GM21367 (cell line): ENCODE data around the gene ACD.

Experiments
- ATAC-seq: cut with Tn5 transposase; IDR thresholded peaks from one replicate; pipeline ENCODE4 v1.9.1; 2021; ENCODE audit not compliant: unreplicated experiment

The ACD gene

DNA sequence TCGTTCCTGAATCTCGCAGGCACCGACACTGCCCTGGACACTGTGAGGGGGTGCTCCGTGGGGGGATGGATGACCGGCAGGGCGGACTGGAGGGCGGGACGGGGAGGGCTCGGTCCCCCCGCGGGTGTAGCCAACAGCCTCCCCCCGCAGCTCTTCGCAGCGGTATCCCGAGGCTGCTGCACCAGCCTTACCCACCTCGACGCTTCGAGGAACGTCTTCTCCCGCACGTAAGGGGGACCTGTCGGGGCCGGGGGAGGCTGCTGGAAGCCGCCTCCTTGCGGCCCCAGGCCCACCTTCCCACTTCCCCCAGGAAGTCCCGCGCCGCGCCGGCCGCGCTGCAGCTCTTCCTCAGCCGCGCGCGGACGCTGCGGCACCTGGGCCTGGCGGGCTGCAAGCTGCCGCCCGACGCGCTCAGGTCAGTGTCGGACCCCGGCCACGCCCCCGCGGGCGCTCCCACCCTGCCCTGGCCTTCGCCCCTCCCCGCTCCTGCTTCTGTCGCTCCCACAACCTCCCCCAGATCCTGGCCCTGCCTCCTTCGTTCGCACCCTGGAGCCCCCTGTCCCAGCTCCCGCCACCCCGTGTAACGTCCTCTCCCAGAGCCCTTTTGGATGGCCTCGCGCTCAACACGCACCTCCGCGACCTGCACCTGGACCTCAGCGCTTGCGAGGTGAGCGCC lies 11.8 kb downstream of the ACD start:
- no peak for ATAC-seq

GRCh38 chr16:67647681-67648080 lies 12.4 kb downstream of the ACD start:
- no peak for ATAC-seq

DNA sequence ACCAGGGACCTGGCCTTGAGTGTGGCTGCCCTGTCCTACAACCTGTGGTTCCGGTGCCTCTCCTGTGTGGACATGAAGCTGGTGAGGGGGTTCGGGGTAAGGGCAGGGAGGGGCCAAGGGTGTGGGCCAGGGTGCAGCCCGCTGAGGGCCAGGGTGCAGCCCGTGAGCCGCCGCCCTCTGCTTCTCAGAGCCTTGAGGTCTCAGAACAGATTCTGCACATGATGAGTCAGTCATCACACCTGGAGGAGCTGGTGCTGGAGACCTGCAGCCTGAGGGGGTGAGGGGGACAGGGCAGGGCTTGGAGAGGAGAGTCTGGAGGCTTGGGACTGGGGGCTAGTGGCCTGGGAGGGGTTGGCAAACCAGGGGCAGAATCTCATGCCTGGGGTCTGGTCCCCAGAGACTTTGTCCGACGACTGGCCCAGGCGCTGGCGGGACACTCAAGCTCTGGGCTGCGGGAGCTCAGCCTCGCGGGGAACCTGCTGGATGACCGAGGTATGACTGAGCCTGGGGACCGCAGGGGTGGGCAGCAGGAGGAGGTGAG lies 12.9 kb downstream of the ACD start:
- no peak for ATAC-seq

GRCh38 chr16:67645397-67646121 lies 14.5 kb downstream of the ACD start:
- peak; percentile 13 for ATAC-seq

DNA sequence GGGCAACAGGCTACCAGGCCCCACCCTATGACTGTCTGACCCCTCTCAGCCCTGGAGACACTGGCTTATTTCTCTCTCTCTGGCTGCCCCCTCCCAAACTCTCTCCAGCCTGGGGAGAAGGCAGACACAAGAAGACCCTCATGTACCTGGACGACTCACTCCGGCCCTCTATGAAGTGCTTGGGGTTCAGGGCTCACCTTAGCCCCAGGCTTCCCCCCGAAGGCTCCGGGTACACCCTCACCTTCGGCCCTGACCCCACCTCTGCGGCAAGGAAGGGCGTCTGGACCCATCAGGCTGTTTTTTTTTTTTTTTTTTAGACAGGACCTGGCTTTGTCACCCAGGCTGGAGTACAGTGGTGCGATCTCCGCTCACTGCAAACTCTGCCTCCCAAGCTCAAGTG lies 16.0 kb downstream of the ACD start:
- no peak for ATAC-seq

GRCh38 chr16:67641779-67642708 lies 18.0 kb downstream of the ACD start:
- no peak for ATAC-seq

DNA sequence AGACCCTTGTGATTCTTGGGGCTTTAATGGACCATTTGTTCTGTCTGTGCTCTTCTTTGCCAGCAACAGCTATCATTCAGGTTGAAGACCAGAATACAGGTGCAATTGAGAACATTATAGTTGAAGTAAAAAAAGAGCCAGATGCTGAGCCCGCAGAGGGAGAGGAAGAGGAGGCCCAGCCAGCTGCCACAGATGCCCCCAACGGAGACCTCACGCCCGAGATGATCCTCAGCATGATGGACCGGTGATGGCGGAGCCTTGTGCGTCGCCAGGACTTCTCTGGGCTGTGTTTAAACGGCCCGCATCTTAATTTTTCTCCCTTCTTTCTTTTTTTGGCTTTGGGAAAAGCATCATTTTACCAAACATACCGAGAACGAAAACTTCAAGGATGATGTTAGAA lies 22.4 kb downstream of the ACD start:
- no peak for ATAC-seq

GRCh38 chr16:67636713-67637112 lies 23.3 kb downstream of the ACD start:
- no peak for ATAC-seq

DNA sequence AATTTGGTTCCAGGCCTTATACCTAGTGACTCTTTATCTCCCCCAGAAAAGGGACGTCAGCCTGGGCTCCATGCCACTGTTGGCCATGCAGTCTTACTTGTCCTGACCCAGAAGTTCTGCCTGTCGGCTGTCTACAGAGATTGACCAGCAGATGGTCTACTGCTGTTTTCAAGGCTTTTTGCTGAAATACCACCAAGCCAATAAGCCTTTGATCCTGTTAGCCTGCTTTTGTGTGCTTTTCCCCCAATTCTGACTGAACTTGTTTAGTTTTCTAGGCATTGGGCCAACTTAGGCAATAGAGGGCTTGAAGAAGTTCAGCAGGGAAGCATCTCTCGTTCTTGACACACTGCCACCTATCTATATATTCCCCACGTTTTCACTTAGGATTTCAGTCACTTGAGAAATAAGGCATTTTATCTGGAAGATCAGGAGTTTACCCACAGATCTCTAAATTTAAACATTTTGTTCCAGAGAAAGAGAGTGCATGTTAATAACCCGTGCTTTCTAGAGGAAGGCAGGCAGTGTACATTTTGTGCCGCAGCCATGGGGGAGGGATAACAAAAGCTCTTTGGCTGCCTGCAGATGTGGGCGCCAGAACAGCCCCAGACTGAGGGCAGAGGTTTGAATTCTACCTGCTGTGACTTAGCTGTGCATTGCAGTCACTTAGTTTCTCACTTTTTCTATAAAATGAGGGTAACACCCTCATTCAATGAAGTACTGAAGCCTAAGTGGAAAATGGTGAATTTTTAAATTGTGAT lies 27.5 kb downstream of the ACD start:
- no peak for ATAC-seq

DNA sequence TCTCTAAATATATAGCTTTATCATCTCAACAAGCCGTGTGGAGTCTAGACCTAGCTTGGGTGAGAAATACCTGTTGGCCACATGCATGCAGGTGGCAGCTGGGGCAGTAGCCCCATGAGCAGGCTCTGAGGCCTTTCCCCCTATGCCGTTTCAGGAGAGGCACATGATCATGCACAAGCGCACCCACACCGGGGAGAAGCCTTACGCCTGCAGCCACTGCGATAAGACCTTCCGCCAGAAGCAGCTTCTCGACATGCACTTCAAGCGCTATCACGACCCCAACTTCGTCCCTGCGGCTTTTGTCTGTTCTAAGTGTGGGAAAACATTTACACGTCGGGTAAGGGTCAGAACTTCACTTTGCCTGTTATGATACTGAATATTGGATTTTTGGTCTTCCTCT lies 31.8 kb downstream of the ACD start:
- no peak for ATAC-seq

GRCh38 chr16:67613808-67614207 lies 46.3 kb downstream of the ACD start:
- no peak for ATAC-seq

DNA sequence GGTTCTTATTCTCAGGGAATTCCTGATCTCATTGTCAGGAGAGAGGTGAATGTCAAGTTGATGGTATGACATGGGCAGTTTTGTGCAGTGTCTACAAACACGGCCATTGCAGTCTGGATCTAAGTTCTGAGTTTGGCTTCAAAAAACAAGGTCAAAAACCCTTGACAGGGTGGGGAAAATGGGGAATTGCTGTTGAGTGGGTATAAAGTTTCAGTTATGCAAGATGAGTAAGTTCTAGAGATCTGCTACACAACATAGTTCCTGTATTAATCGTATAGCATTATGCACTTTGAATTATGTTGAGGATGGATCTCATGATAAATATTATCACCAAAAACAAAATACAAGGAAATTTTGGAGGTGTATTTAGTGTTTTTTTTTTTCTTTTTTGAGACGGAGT lies 51.7 kb downstream of the ACD start:
- ATAC-seq, result no peak
